HepG2 (cell line): ENCODE measurements around the gene ZNF446. TPM values are rescaled to one million over a fixed set of nuclear protein-coding genes. Genes with fewer than 3 reads are reported as not detected.

Experiments used
- ATRX ChIP-seq: sonication (generic); formaldehyde crosslinking; IDR thresholded peaks from 2 replicates; pipeline ENCODE4 v1.4.0; 2020; ENCODE audit warnings: missing genetic modification reagents, borderline replicate concordance
- CREM ChIP-seq, 2 experiments: sonication (generic) in 1 of 2; formaldehyde crosslinking in 1 of 2; IDR thresholded peaks; 2 replicates each; pipeline versions ENCODE4 v1.4.0 to v1.6.1; 2016 to 2020; ENCODE audit warnings: antibody characterized with exemption in 1 of 2, mild to moderate bottlenecking in 1 of 2, missing genetic modification reagents in 1 of 2
- GATAD2A ChIP-seq: IDR thresholded peaks from 2 replicates; pipeline ENCODE4 v1.6.1; 2016
- MAFK ChIP-seq, 2 experiments: IDR thresholded peaks in 1 of 2; conservative IDR thresholded peaks in 1 of 2; 2 replicates each; pipeline ENCODE4 v1.6.1; 2011; ENCODE audit warnings: improper control_type of control experiment in 2 of 2, low read length in 2 of 2
- RBFOX2 ChIP-seq: fragments of 200-400 bp; formaldehyde crosslinking; IDR thresholded peaks from 2 replicates; pipeline ENCODE4 v1.6.1; 2017; ENCODE audit warnings: low read depth, mild to moderate bottlenecking, low read length
- SP1 ChIP-seq, 2 experiments: fragments of 450-650 bp in 1 of 2; sonication (generic) in 1 of 2; formaldehyde crosslinking in 1 of 2; IDR thresholded peaks; 2 replicates each; pipeline versions ENCODE4 v1.4.0 to v1.6.1; 2016 to 2020; ENCODE audit warnings: missing genetic modification reagents in 1 of 2
- SP2 ChIP-seq: sonication (generic); formaldehyde crosslinking; IDR thresholded peaks from 2 replicates; pipeline ENCODE4 v1.5.1; 2020; ENCODE audit warnings: mild to moderate bottlenecking, missing genetic modification reagents
- ZC3H13 ChIP-seq: sonication (generic); formaldehyde crosslinking; IDR thresholded peaks from 2 replicates; pipeline ENCODE4 v1.8.1; 2023; ENCODE audit warnings: mild to moderate bottlenecking, missing genetic modification reagents, moderate library complexity
- ZNF180 ChIP-seq: sonication (generic); formaldehyde crosslinking; IDR thresholded peaks from 2 replicates; pipeline ENCODE4 v1.4.0; 2020; ENCODE audit warnings: low read depth, missing genetic modification reagents, borderline replicate concordance
- ZNF331 ChIP-seq: sonication (generic); formaldehyde crosslinking; IDR thresholded peaks from 2 replicates; pipeline ENCODE4 v1.4.0; 2020; ENCODE audit warnings: missing genetic modification reagents
- ZNF333 ChIP-seq: sonication (generic); formaldehyde crosslinking; IDR thresholded peaks from 2 replicates; pipeline ENCODE4 v1.4.0; 2020; ENCODE audit warnings: mild to moderate bottlenecking, missing genetic modification reagents, borderline replicate concordance
- ZNF337 ChIP-seq: sonication (generic); formaldehyde crosslinking; IDR thresholded peaks from 2 replicates; pipeline ENCODE4 v1.5.1; 2020; ENCODE audit warnings: missing genetic modification reagents, low read depth, mild to moderate bottlenecking, borderline replicate concordance
- ZNF619 ChIP-seq: sonication (generic); formaldehyde crosslinking; IDR thresholded peaks from 2 replicates; pipeline ENCODE4 v1.4.0; 2020; ENCODE audit warnings: mild to moderate bottlenecking, missing genetic modification reagents
- ZNF678 ChIP-seq: sonication (generic); formaldehyde crosslinking; IDR thresholded peaks from 2 replicates; pipeline ENCODE4 v1.4.0; 2020; ENCODE audit warnings: mild to moderate bottlenecking, missing genetic modification reagents
- ZNF75D ChIP-seq: sonication (generic); formaldehyde crosslinking; IDR thresholded peaks from 2 replicates; pipeline ENCODE4 v1.8.1; 2023; ENCODE audit warnings: missing genetic modification reagents, mild to moderate bottlenecking, borderline replicate concordance
- ZNF879 ChIP-seq: sonication (generic); formaldehyde crosslinking; IDR thresholded peaks from 2 replicates; pipeline ENCODE4 v1.8.1; 2023; ENCODE audit warnings: missing genetic modification reagents
- polyA plus RNA-seq, 8 experiments: library from polyadenylated mRNA; depleted of rRNA in 3 of 8; stranded (reverse) in 7 of 8; unstranded in 1 of 8; fragments of >200 nt; fragmentation: Illumina TruSeq in 4 of 8; extraction: Trizol in 4 of 8; gene quantifications; 2 replicates each; pipeline versions ENCODE4 v1.2.1 to v1.2.3, GENCODE V29; 2011 to 2016; ENCODE audit warnings: low read depth in 4 of 8, missing spikeins in 1 of 8, mixed read lengths in 1 of 8; ENCODE audit not compliant: insufficient read depth in 1 of 8
- total RNA-seq, 5 experiments: library from RNA; depleted of rRNA; stranded (reverse); fragments of >200 nt; fragmentation: Illumina TruSeq; extraction: Trizol; gene quantifications; 2 replicates each; pipeline ENCODE4 v1.2.3, GENCODE V29; 2016; ENCODE audit warnings: low read depth in 1 of 5
- TF ChIP-seq, protein P1 (sequence below): sonication (generic); formaldehyde crosslinking; IDR thresholded peaks from 2 replicates; pipeline ENCODE4 v1.9.0; 2021; ENCODE audit warnings: missing genetic modification reagents, borderline replicate concordance
- TF ChIP-seq, protein P2 (sequence below): sonication (generic); formaldehyde crosslinking; IDR thresholded peaks from 2 replicates; pipeline ENCODE4 v1.8.0; 2022; ENCODE audit warnings: missing genetic modification reagents, mild to moderate bottlenecking, inconsistent platforms, borderline replicate concordance
- TF ChIP-seq, protein P3 (sequence below): sonication (generic); formaldehyde crosslinking; IDR thresholded peaks from 2 replicates; pipeline ENCODE4 v1.8.0; 2022; ENCODE audit warnings: mild to moderate bottlenecking, missing genetic modification reagents, borderline replicate concordance

Gene ZNF446
- total and polyA plus RNA-seq, 2 of the 13 experiments (the other 11 are each of a cell fraction or from before 2014, with no cell fraction given): 3.0 to 3.6 TPM

DNA sequence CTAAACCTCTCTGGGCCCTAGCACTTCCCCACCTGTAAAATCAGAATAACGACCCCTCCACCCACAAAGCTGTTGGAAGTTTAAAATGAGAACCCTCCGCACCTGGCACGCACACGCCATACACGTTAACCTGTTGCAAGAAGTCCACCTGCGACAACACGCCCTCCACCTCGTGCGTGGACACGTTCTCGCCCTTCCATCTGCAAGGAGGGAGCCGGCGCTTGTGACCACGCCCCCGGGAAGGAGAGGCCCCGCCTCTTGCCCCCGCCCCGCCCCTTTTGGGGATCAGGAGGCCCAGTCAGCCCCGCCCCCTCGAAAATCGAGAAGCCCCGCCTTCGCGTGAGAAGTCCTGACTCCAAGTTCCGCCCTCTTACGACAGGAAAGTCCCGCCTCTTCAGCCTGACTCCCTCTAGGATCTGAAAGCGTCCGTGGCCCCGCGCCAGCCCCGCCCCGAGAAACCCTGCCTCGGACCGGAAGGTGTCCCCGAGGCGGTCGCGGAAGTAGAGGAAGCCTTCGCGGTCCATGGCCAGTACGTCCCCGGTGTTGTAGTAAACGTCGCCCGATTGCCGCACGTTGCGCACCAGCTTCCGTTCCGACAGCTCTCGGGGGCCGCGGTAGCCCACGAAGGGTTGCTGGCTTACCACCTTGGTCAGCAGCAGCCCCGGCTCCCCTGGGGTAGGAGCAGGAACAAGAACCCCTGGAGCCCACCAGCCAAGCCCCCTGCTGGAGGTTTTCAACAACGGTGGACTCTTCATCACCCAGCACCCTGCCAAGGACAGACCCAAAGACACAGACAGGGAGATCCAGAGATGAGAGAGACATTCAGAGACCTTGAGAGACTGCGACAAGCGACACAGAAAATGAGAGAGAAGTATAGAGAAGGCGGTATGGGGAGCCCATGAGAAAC, 23.1 kb downstream of the ZNF446 start (continued):
- TF ChIP-seq, protein P1, sequence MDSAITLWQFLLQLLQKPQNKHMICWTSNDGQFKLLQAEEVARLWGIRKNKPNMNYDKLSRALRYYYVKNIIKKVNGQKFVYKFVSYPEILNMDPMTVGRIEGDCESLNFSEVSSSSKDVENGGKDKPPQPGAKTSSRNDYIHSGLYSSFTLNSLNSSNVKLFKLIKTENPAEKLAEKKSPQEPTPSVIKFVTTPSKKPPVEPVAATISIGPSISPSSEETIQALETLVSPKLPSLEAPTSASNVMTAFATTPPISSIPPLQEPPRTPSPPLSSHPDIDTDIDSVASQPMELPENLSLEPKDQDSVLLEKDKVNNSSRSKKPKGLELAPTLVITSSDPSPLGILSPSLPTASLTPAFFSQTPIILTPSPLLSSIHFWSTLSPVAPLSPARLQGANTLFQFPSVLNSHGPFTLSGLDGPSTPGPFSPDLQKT (CRISPR knock-in tag): no peak
- TF ChIP-seq ZNF619 (CRISPR knock-in tag) (0 out of 2 replicates have a peak, but pooled peaks have one; percentile 47), MAFK (conservative IDR thresholded peaks at IDR 0.05 in 1 of 2, IDR thresholded peaks at IDR 0.05 in 1 of 2; ENCODE audit: low read length in 2 of 2) (no peak), ZNF678 (CRISPR knock-in tag) (no peak), RBFOX2 (peak; percentile 85), ZNF75D (CRISPR knock-in tag) (no peak), ZC3H13 (peak; percentile 83; the same call in 1 of the 2 replicates), ZNF331 (CRISPR knock-in tag) (peak; percentile 85), ZNF180 (CRISPR knock-in tag) (no peak), SP1 (IDR thresholded peaks at IDR 0.05) (no peak), SP1 (CRISPR knock-in tag; IDR thresholded peaks at IDR 0.05) (peak; percentile 93), ZNF879 (no peak), GATAD2A (CRISPR knock-in tag) (peak; percentile 87; the same call in 1 of the 2 replicates), ZNF337 (CRISPR knock-in tag) (no peak), SP2 (CRISPR knock-in tag) (peak; percentile 81), ZNF333 (no peak), ATRX (no peak), CREM (IDR thresholded peaks at IDR 0.05) (peak; percentile 86), CREM (CRISPR knock-in tag; IDR thresholded peaks at IDR 0.05) (no peak)
- TF ChIP-seq, protein P2, sequence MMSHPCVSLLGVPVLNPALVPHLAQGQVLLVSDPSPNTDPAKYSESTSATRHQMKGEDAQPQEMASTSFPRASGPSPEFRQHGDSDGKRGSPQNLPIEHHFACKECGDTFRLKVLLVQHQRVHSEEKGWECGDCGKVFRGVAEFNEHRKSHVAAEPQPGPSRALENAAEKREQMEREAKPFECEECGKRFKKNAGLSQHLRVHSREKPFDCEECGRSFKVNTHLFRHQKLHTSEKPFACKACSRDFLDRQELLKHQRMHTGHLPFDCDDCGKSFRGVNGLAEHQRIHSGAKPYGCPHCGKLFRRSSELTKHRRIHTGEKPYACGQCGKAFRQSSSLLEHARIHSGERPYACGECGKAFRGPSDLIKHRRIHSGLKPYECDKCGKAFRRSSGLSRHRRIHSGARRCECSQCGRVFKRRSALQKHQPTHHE (CRISPR knock-in tag): peak; percentile 65; the same call in 1 of the 2 replicates
- TF ChIP-seq, protein P3, sequence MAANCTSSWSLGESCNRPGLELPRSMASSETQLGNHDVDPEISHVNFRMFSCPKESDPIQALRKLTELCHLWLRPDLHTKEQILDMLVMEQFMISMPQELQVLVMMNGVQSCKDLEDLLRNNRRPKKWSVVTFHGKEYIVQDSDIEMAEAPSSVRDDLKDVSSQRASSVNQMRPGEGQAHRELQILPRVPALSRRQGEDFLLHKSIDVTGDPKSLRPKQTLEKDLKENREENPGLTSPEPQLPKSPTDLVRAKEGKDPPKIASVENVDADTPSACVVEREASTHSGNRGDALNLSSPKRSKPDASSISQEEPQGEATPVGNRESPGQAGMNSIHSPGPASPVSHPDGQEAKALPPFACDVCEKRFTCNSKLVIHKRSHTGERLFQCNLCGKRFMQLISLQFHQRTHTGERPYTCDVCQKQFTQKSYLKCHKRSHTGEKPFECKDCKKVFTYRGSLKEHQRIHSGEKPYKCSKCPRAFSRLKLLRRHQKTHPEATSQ (CRISPR knock-in tag): peak; percentile 80; the same call in 1 of the 2 replicates
